HG03280 (cell line): ENCODE measurements around the gene POGLUT2.

Experiments used
- ATAC-seq: cut with Tn5 transposase; IDR thresholded peaks from one replicate; pipeline ENCODE4 v1.9.1; 2021; ENCODE audit warnings: mild to moderate bottlenecking, moderate library complexity; ENCODE audit not compliant: unreplicated experiment

Gene POGLUT2

GRCh38 chr13:102798581-102799425 lies at the start of gene POGLUT2, which contains the start of gene BIVM:
Gene POGLUT2 (minus strand): TSS chr13:102798976. CDS start chr13:102798670, 306 bp downstream.
Gene BIVM (plus strand): TSS chr13:102799119. CDS start chr13:102807268, 8,149 bp downstream.
- peak; percentile 80 for ATAC-seq

DNA sequence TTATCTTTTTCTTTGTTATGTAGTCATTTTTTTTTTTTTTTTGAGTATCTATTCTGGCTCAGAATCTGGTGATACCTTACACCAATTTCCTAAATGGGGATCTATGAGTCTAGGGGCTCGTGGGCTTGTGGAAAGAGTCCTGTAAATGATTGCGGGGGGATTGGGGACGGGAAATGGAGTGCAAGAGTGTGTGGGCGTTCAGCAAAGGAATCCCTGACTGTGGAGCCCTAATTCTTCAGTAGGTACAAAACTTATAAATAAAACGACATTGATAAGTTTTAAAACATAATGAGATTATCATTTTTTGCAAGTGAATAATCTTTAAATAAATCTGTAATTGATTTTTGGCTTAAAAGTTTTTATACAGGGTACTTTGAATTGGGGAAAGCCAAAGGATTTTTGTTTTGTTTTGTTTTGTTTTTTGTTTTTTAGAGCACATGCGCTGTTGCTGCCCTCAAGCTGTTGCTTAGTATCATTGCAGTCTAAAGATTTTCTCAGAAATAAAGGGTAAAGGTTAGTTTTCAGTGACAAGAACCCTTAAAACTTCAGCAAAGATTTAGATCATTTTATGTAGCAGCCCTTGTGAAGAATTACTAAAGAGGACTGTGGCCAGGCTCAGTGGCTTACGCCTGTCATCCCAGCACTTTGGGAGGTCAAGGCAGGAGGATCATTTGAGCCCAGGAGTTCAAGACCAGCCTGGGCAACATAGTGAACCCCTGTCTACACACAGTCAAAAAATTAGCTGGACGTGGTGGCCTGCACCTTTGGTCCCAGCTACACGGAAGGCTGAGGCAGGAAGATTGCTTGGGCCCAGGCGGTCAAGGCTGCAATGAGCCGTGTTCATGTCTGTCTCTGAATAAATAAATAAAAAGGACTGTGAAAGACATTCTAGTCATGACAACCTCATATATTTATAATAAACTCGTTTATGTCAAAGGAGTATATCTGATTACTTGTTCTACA lies 48.8 kb upstream of the POGLUT2 start:
- no peak for ATAC-seq

DNA sequence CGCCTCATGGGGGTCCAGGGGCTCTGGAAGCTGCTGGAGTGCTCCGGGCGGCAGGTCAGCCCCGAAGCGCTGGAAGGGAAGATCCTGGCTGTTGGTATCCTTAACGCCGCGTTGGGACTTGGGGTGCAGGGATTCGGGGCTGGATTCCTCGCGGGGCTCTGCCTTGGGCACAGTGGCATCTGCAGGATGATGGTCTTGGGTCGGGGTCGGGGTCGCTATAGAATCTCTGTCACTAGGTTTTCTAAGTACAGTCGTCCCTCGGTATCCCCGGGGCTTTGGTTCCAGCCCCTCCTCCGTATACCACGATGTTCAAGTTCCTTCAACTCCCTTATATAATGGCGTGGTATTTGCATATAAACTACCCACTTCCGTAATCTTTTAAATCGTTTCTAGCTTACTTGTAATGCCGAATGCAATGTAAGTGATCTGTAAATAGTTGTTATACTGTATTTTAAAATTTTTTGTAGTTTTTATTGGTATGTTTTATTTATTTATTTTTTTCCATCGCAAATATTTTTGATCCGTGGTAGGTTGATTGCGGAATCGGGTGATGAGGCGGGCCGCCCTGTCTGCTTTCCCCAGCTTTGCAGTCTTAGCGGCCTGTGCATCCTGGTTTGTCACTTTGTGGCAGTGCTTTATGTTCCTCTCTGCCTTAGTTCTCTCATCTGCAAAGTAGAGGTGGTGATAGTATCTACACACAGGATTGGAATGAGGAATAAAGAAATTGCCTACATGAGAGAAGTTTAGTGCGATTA lies 47.7 kb upstream of the POGLUT2 start:
- peak; percentile 37 for ATAC-seq

GRCh38 chr13:102845630-102846260 lies 47.0 kb upstream of the POGLUT2 start, which contains the start of gene ERCC5:
Gene ERCC5 (plus strand): TSS chr13:102846032. CDS start chr13:102846267, 235 bp downstream.
- peak; percentile 83 for ATAC-seq

GRCh38 chr13:102845289-102845629 lies 46.5 kb upstream of the POGLUT2 start:
- ATAC-seq, result peak; percentile 19

DNA sequence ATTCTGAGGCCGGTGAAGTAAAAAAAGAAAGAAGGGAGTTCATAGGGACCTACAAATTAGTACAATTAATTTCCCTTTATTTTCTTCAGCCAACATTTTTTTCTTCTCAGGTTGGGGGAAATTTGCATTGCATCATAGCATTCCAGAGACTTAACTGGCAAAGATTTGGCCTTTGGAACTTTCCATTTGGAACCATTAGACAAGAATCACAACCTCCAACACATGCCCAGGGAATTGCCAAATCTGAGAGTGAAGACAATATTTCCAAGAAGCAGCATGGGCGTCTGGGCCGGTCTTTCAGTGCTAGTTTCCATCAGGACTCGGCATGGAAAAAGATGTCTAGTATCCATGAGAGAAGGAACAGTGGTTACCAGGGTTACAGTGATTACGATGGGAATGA lies 40.7 kb upstream of the POGLUT2 start:
- ATAC-seq, result no peak

DNA sequence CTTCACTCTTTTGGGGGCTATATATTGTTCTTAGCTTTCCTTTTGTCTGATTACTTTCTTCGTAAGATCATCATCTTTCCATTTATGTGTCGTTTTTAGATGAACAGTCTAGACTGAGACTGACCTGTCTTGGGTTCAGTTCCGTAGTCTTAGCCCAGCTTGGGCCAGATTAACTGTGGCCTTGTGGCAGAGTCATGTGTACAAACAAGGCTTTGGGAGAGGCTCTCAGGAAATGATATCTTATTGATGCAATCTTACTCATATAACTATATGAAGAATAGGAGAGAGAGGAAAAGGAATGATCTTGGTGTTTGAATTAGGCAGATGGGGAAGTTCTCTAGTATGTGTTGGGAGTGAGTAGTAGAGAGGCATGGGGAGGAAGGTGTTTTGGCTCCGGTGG lies 40.2 kb upstream of the POGLUT2 start:
- ATAC-seq, result no peak

- ATAC-seq, result no peak
Measured at GRCh38 chr13:102838273-102838672, 39.5 kb upstream of the POGLUT2 start.

- ATAC-seq, result no peak
Measured at GRCh38 chr13:102836471-102836870, 37.7 kb upstream of the POGLUT2 start.

GRCh38 chr13:102830646-102831045 lies 31.9 kb upstream of the POGLUT2 start:
- no peak for ATAC-seq

- ATAC-seq, result no peak
Measured at GRCh38 chr13:102825921-102826706, 27.3 kb upstream of the POGLUT2 start.

DNA sequence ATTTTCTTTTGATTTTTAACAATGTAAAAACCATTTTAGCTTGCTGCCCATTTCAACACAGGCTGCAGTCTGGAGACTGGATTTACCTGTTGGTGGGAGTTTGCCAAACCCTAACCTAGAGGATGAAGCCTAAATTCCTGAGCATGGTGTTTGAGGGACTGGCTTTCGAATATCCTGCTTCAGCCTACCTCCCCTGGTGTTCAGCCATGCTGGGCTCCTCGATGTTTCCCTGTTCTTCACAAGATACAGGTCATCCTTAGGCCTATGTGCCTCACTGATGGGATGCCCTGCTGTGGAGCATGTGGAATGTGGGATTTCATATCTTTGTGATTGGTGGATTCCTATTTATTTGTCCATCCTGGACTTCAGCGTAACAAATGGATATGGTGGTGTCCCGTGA lies 26.6 kb upstream of the POGLUT2 start:
- no peak for ATAC-seq

GRCh38 chr13:102817907-102818306 lies 19.1 kb upstream of the POGLUT2 start:
- ATAC-seq, result no peak

DNA sequence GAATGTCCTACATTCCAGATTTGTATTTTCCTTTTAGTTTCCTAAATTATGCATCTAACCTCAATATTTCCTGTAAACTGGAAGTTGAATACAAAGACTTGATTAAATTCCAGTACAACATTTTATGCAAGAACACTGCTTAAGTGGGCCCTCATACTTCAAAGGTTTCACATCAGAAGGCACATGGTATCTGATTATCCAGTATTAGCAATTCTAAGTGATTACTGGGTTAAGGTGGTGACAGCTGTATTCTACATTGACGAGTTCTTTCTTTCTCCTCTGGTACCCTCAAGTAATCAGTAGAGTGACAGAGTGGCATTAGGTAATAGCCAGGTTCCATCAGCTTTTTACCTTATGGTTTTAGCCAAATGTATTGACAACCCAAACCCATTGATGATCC lies 18.5 kb upstream of the POGLUT2 start:
- ATAC-seq, result no peak

- no peak for ATAC-seq
Measured at GRCh38 chr13:102816708-102817107, 17.9 kb upstream of the POGLUT2 start.

- no peak for ATAC-seq
Measured at GRCh38 chr13:102815788-102816187, 17.0 kb upstream of the POGLUT2 start.

DNA sequence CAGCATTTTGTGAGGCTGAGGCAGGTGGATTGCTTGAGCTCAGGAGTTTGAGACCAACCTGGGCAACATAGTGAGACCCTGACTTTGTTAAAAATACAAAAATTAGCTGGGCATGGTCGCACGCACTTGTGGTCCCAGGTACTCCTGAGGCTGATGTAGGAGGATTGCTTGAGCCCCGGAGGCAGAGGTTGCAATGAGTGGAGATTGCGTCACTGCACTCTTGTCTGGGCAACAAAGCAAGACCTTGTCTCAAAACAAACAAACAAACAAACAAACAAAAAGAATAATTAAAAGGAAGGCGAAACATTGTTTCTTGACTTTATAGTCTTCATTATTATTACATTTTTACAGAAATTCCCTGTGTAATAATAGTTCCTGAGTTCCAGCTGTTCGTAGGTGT lies 16.0 kb upstream of the POGLUT2 start:
- ATAC-seq, result no peak

GRCh38 chr13:102814025-102814607 lies 15.3 kb upstream of the POGLUT2 start:
- ATAC-seq, result peak; percentile 34

- no peak for ATAC-seq
Measured at GRCh38 chr13:102812611-102813287, 14.0 kb upstream of the POGLUT2 start.
